Activated naive CD4-positive, alpha-beta T cell treated with anti-CD3 and anti-CD28 coated beads, Interleukin-2, amount 50 U/mL, for 24 hours (primary cell): ENCODE measurements around the gene METRN.
"Not testable (repeated sequence)": the region's sequence is repeated elsewhere in the genome, so short reads cannot be mapped to it uniquely, and the experiment has no call there.

Experiments
- H3K27ac Mint-ChIP-seq: one replicate; pipeline ENCODE4 v1.8.0; 2021; ENCODE audit warnings: mild to moderate bottlenecking, mixed read lengths
- H3K27me3 Mint-ChIP-seq: one replicate; pipeline ENCODE4 v1.8.0; 2021; ENCODE audit warnings: mixed read lengths
- H3K36me3 Mint-ChIP-seq: one replicate; pipeline ENCODE4 v1.8.0; 2021; ENCODE audit warnings: mixed read lengths
- H3K4me1 Mint-ChIP-seq: one replicate; pipeline ENCODE4 v1.8.0; 2021; ENCODE audit warnings: mixed read lengths
- H3K4me3 Mint-ChIP-seq: one replicate; pipeline ENCODE4 v1.8.0; 2021; ENCODE audit warnings: mild to moderate bottlenecking, mixed read lengths
- H3K9me3 Mint-ChIP-seq: one replicate; pipeline ENCODE4 v1.8.0; 2021; ENCODE audit warnings: mixed read lengths

Gene METRN

DNA sequence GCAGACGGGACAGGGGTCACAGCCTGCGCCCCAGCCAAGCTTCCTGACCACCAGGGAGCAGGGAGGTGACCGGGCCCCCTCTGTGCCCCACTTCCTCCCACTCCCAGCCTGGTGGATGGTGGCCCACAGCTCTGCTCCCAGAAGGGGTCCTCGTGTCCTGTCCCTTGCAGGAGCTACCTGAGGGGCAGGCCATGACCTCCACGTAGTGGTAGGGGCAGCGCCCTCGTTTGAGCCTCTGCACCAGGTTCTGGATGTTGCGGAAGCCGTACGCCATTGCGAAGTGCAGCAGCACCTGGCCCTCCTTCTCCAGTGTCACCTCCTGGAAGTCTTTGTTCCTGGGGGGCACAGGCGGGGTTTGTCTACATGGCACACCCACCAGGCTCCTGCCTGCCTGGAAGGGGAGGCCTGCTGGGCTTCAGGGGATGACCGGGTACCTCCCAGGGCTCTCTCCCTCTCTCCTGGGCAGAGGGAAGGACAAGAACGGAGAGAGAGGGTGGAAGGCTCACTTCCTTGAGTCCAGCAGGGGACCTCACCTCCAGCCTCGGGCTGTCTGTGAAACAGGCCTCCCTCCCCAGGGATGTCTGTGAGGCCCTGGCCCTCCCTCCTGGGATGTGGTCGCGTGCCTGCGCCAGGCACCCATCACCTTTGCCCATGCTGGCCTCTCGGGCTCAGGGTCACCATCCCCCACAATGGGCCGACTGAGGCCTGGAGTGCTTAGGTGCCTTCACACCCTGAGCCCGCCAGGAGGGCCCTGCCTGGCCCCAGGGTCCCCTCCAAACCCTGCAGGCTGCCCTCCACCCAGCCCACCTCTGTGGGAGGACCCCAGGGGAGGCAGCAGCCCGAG lies 16.0 kb downstream of the METRN start:
- Mint-ChIP-seq H3K9me3 (no peaks in the 10 kb centered on the region), H3K36me3 (peaks cover 3% of the 10 kb centered on the region), H3K27ac (no peak overlapping the region), H3K4me1 (no peaks in the 10 kb centered on the region), H3K4me3 (no peak overlapping the region), H3K27me3 (no peaks in the 10 kb centered on the region)

GRCh38 chr16:732332-732731 lies 17.4 kb downstream of the METRN start:
- H3K4me3 Mint-ChIP-seq, result no peak overlapping the region
- no peaks in the 10 kb centered on the region for H3K27me3 Mint-ChIP-seq
- no peaks in the 10 kb centered on the region for H3K9me3 Mint-ChIP-seq
- peaks cover 3% of the 10 kb centered on the region for H3K36me3 Mint-ChIP-seq
- no peaks in the 10 kb centered on the region for H3K4me1 Mint-ChIP-seq
- no peak overlapping the region for H3K27ac Mint-ChIP-seq

- H3K4me1 Mint-ChIP-seq, result no peaks in the 10 kb centered on the region
- no peak overlapping the region for H3K27ac Mint-ChIP-seq
- H3K36me3 Mint-ChIP-seq, result peaks cover 5% of the 10 kb centered on the region
- no peaks in the 10 kb centered on the region for H3K9me3 Mint-ChIP-seq
- H3K4me3 Mint-ChIP-seq, result no peak overlapping the region
- no peaks in the 10 kb centered on the region for H3K27me3 Mint-ChIP-seq
These were observed 18.0 kb downstream of the METRN start for GRCh38 chr16:732936-733335.

DNA sequence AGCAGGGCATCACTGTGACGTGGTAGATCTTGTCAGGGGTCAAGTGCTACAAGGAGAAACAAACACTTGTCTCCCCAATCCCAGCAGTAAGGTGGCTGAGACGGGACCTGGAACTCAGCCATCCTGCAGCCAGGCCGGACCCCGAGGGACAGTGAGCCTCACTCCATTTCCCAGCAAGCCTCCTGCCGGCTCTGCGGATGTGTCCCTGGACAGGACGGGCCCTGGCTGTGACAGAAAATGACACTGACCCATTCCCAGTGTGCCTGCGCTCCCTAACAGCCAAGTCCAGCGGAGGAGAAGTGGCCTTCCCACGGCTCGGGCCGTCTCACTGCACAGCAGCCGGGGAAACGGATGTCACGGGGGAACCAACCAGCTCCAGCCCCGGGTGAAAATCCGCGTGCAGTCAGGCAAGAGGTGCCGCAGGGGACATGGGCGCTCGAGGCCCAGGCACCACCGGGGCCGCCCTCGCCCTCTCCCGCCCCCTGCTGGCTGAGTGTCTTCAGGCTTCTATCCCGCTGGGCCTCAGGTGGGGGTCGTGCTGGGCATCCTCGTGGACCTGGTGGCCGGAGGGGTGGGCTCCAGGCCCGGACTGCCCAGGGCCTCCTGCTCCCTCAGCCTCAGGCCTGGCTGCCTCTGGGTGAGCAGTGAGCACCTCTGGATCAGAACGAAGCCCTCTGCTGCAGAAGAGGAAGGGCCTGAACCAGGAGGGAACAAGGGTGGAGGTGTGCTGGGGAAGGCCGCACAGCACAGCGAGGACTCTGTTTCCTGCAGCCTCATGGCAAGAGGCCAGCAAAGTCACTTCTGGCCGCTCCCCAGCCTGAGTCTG lies 18.7 kb downstream of the METRN start:
- no peaks in the 10 kb centered on the region for H3K9me3 Mint-ChIP-seq
- H3K36me3 Mint-ChIP-seq, result peaks cover 7% of the 10 kb centered on the region
- no peak overlapping the region for H3K27ac Mint-ChIP-seq
- no peaks in the 10 kb centered on the region for H3K27me3 Mint-ChIP-seq
- H3K4me1 Mint-ChIP-seq, result no peaks in the 10 kb centered on the region
- H3K4me3 Mint-ChIP-seq, result no peak overlapping the region

GRCh38 chr16:734208-734980 lies 19.5 kb downstream of the METRN start:
- no peaks in the 10 kb centered on the region for H3K9me3 Mint-ChIP-seq
- no peak overlapping the region for H3K4me3 Mint-ChIP-seq
- H3K27me3 Mint-ChIP-seq, result no peaks in the 10 kb centered on the region
- peaks cover 5% of the 10 kb centered on the region for H3K4me1 Mint-ChIP-seq
- peaks cover 7% of the 10 kb centered on the region for H3K36me3 Mint-ChIP-seq
- H3K27ac Mint-ChIP-seq, result no peak overlapping the region

- Mint-ChIP-seq H3K36me3 (peaks cover 7% of the 10 kb centered on the region), H3K4me3 (no peak overlapping the region), H3K27ac (no peak overlapping the region), H3K9me3 (no peaks in the 10 kb centered on the region), H3K27me3 (no peaks in the 10 kb centered on the region), H3K4me1 (peaks cover 13% of the 10 kb centered on the region)
These were observed 20.3 kb downstream of the METRN start for GRCh38 chr16:734981-735881.

- Mint-ChIP-seq H3K36me3 (peaks cover 7% of the 10 kb centered on the region), H3K27me3 (no peaks in the 10 kb centered on the region), H3K27ac (no peak overlapping the region), H3K4me1 (peaks cover 13% of the 10 kb centered on the region), H3K4me3 (no peak overlapping the region), H3K9me3 (no peaks in the 10 kb centered on the region)
These were observed 21.1 kb downstream of the METRN start for GRCh38 chr16:735982-736453.

DNA sequence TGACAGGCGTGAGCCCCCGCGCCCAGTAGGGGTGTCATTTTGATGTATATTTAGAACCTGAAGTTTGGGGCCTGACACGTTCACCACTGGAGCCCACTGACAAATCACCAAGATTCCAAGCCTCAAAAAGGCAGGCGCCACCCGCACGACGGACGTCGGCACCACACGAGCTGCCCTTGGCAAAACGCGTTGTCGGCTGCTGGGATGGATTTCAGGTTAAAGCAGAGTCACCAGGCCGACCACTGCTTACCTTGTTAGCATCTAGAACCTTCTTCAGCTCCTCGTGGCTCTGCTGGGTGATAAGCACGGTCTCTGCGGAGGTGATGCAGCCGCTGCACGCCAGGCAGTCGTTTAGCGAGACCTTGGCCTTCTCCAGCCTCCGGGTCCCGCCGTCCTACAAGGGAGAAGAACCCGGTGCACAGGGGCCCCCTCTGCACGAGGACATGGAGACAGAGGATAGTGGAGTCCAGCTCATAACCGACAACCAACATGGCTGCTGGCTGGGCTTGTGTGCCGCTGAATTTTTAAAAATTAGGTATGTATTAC lies 22.1 kb downstream of the METRN start:
- Mint-ChIP-seq H3K4me3 (no peak overlapping the region), H3K4me1 (peaks cover 13% of the 10 kb centered on the region), H3K9me3 (no peaks in the 10 kb centered on the region), H3K36me3 (peaks cover 7% of the 10 kb centered on the region), H3K27me3 (no peaks in the 10 kb centered on the region), H3K27ac (no peak overlapping the region)

DNA sequence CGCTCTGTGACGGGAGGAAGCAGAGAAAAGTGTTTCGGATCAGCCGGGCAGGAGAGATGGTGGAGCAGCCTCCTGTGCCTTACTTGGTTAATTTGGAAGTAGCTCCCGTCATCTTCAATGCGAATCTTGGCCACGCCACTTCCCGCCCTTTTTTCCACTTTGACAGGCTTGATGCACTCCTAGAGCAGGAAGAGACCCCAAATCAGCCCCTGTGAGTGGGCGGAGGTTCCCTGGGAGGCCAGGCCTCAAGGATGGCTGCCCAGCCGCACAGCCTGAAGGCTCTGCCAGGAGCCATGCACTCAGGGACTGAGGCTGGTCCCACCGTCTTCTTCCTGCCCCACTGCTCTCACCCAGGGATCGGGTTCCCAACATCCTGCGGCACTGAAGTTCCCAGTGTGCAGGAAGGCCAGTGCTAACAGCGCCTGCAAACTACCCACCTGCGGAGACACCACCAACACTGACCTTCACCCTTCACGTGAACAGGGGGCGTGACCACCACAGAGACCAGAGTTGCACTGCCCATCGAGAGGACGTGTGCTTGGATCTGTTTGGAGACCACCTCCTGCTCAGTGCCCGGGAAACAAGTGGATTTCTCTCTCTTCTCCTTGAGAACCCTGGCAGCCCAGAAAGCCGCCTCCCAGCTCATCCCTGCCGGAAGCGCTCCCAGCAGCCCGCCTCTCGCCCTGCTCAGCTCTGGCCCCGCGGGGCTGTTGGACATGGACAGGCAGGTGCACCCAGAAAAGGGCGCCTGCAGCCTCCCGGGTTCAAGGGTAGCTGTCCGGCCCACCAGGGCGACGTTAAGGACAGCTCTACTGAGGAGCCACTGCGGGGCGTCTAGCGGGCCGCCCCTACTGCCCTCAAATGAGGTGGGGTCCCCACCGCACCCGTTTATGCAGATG lies 24.9 kb downstream of the METRN start:
- H3K36me3 Mint-ChIP-seq, result peaks cover 7% of the 10 kb centered on the region
- H3K4me3 Mint-ChIP-seq, result peak overlapping the region; percentile 74
- no peaks in the 10 kb centered on the region for H3K9me3 Mint-ChIP-seq
- peak overlapping the region; percentile 4 for H3K27ac Mint-ChIP-seq
- H3K4me1 Mint-ChIP-seq, result peaks cover 13% of the 10 kb centered on the region
- H3K27me3 Mint-ChIP-seq, result no peaks in the 10 kb centered on the region

GRCh38 chr16:740459-740763 lies 25.5 kb downstream of the METRN start:
- Mint-ChIP-seq H3K36me3 (peaks cover 4% of the 10 kb centered on the region), H3K9me3 (no peaks in the 10 kb centered on the region), H3K4me1 (peaks cover 13% of the 10 kb centered on the region), H3K27ac (no peak overlapping the region), H3K27me3 (no peaks in the 10 kb centered on the region), H3K4me3 (peak overlapping the region; percentile 86)

GRCh38 chr16:740764-741505 lies 26.0 kb downstream of the METRN start, which contains the start of gene CIAO3:
Gene CIAO3 (minus strand): TSS chr16:740997. CDS start chr16:740985, 12 bp downstream.
- Mint-ChIP-seq H3K27me3 (no peaks in the 10 kb centered on the region), H3K4me3 (peak within 1 kb of the TSS; percentile 86), H3K27ac (peak within 1 kb of the TSS; percentile 55), H3K4me1 (peaks cover 13% of the 10 kb centered on the region), H3K9me3 (no peaks in the 10 kb centered on the region), H3K36me3 (peaks cover 4% of the 10 kb centered on the region)

GRCh38 chr16:741986-742629 lies 27.2 kb downstream of the METRN start:
- Mint-ChIP-seq H3K9me3 (no peaks in the 10 kb centered on the region), H3K4me1 (peaks cover 13% of the 10 kb centered on the region), H3K27me3 (no peaks in the 10 kb centered on the region), H3K4me3 (peak overlapping the region; percentile 81), H3K27ac (peak overlapping the region; percentile 41), H3K36me3 (peaks cover 4% of the 10 kb centered on the region)

GRCh38 chr16:742894-743293 lies 28.0 kb downstream of the METRN start:
- not testable (repeated sequence) for H3K4me3 Mint-ChIP-seq, H3K9me3 Mint-ChIP-seq, H3K27ac Mint-ChIP-seq, H3K36me3 Mint-ChIP-seq, H3K27me3 Mint-ChIP-seq
- H3K4me1 Mint-ChIP-seq, result peaks cover 13% of the 10 kb centered on the region
